Breast epithelium (tissue), 4 donors: ENCODE results near the gene NFIB. TPM values are rescaled to one million over a fixed set of nuclear protein-coding genes. Genes with fewer than 3 reads are reported as not detected.

Experiments used
- DNase-seq, 2 donors: peaks; one replicate each; pipeline ENCODE4 v3.0.0-alpha.2; 2019; ENCODE audit warnings: low spot score in 2 of 2
- H3K27ac ChIP-seq, 2 donors: fragments of 200-600 bp; sonication (generic) in 1 of 2; one replicate each; pipeline ENCODE4 v1.5.1; 2016 to 2019; ENCODE audit warnings: mild to moderate bottlenecking in 1 of 2
- H3K27me3 ChIP-seq, 2 donors: fragments of 200-600 bp; sonication (generic) in 1 of 2; one replicate each; pipeline versions ENCODE4 v1.5.1 to v1.6.0; 2017 to 2019; ENCODE audit warnings: control low read depth in 1 of 2, mild to moderate bottlenecking in 1 of 2
- H3K36me3 ChIP-seq: fragments of 200-600 bp; one replicate; pipeline ENCODE4 v1.5.1; 2019
- H3K4me1 ChIP-seq, 2 donors: fragments of 200-600 bp; sonication (generic); one replicate each; pipeline ENCODE4 v1.5.1; 2016 to 2019; ENCODE audit warnings: control low read depth in 1 of 2
- H3K4me3 ChIP-seq, 3 donors: fragments of 200-600 bp; sonication (generic); 1 replicate in 2 of 3; 2 replicates in 1 of 3; pipeline ENCODE4 v1.5.1; 2016 to 2019; ENCODE audit warnings: mild to moderate bottlenecking in 3 of 3, moderate library complexity in 2 of 3
- H3K9me3 ChIP-seq, 2 donors: fragments of 200-600 bp; sonication (generic) in 1 of 2; one replicate each; pipeline ENCODE4 v1.5.1; 2016 to 2019; ENCODE audit warnings: control low read depth in 1 of 2
- CTCF ChIP-seq, 3 donors: fragments of 450-650 bp; IDR thresholded peaks; one replicate each; pipeline ENCODE4 v1.5.1; 2016 to 2017; ENCODE audit warnings: antibody characterized with exemption in 3 of 3, mild to moderate bottlenecking in 3 of 3, moderate library complexity in 3 of 3
- POLR2A ChIP-seq: fragments of 450-650 bp; IDR thresholded peaks from one replicate; pipeline ENCODE4 v1.6.1; 2016; ENCODE audit warnings: antibody characterized with exemption, mild to moderate bottlenecking, moderate library complexity
- POLR2AphosphoS5 ChIP-seq, 3 donors: sonication (generic); formaldehyde crosslinking; IDR thresholded peaks; one replicate each; pipeline ENCODE4 v1.6.1; 2017; ENCODE audit warnings: antibody characterized with exemption in 3 of 3
- intact Hi-C: fragments of 100-400 bp; cut with DNase I; formaldehyde crosslinking; loops from one replicate; pipeline ENCODE4 v1.15.1; 2023; ENCODE audit warnings: low total_unique reads
- total RNA-seq, 3 donors: library from RNA; depleted of rRNA; stranded (reverse); fragments of >200 nt; gene quantifications; one replicate each; pipeline ENCODE4 v1.1.0, GENCODE V29; 2016

The NFIB gene
- total RNA-seq, 3 donors from 2014 or later, result 95.2 to 237 (median 105) TPM

DNA sequence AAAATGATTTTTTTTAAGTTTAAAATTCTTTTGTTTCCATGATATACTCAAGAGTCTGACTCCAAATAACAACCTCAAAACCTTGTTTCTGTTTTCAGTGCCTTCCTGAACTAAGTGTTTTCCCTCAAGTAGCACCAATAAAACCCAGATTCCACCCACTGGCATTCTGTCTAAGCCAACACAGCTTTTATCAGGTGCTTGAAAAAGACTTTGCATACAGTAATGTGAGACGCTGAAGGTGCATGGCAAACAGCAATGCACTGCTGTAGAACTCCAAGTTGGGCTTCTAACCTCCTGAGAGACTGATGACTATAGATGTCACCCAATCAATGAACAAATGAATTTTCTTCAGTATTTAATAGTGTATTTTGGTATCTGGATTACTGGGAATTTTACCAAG is 95.7 kb downstream of the NFIB start:
- DNase-seq, result no peak
- no peaks in the 10 kb centered on the region for H3K9me3 ChIP-seq
- intact Hi-C loops, result no loop called here
- H3K36me3 ChIP-seq, result no peaks in the 10 kb centered on the region
- H3K4me1 ChIP-seq, result peaks cover 0 to 4% of the 10 kb centered on the region in 2 donors
- no peaks in the 10 kb centered on the region for H3K27me3 ChIP-seq
- H3K4me3 ChIP-seq, result no peak overlapping the region
- H3K27ac ChIP-seq, result peak overlapping the region in 1 of 2 donors; percentile 4
- TF ChIP-seq POLR2AphosphoS5 (IDR thresholded peaks at IDR 0.05) (no peak), POLR2A (no peak), CTCF (IDR thresholded peaks at IDR 0.05) (no peak)

- Histone ChIP-seq H3K4me1 (peaks cover 4 to 8% of the 10 kb centered on the region in 2 donors), H3K4me3 (no peak overlapping the region), H3K9me3 (no peaks in the 10 kb centered on the region), H3K27ac (no peak overlapping the region), H3K36me3 (no peaks in the 10 kb centered on the region), H3K27me3 (no peaks in the 10 kb centered on the region)
- intact Hi-C loops, result no loop called here
- no peak for DNase-seq
- TF ChIP-seq CTCF (IDR thresholded peaks at IDR 0.05) (no peak), POLR2A (no peak), POLR2AphosphoS5 (IDR thresholded peaks at IDR 0.05) (no peak)
Measured at GRCh38 chr9:14216612-14217194, 97.2 kb downstream of the NFIB start.

- no peaks in the 10 kb centered on the region for H3K9me3 ChIP-seq
- no peaks in the 10 kb centered on the region for H3K36me3 ChIP-seq
- H3K4me3 ChIP-seq, result no peak overlapping the region
- peaks cover 4 to 8% of the 10 kb centered on the region in 2 donors for H3K4me1 ChIP-seq
- TF ChIP-seq POLR2A (no peak), POLR2AphosphoS5 (IDR thresholded peaks at IDR 0.05) (no peak), CTCF (IDR thresholded peaks at IDR 0.05) (no peak)
- H3K27me3 ChIP-seq, result no peaks in the 10 kb centered on the region
- intact Hi-C loops, result no loop called here
- no peak overlapping the region for H3K27ac ChIP-seq
- no peak for DNase-seq
Measured at GRCh38 chr9:14215614-14216013, 98.3 kb downstream of the NFIB start.

DNA sequence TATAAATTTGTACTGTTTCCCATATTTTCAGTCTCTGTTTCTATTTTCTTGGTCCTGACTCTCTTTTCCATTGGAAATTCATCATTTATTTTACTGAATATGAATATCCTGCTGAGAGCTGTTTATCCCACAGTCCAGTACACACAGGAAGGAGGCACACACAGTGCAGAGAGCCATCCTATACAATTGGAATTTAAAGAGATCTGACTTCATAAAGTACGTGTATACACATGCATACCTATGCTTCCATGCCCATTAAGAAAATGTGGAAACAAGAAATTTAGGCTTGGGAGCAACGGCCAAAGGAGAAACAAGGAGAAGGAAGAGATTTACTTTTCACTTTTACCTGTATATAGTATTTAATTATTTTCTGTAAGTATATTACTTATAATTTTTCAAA is 99.2 kb downstream of the NFIB start:
- Histone ChIP-seq H3K27me3 (no peaks in the 10 kb centered on the region), H3K4me1 (peaks cover 4 to 11% of the 10 kb centered on the region in 2 donors)

More for the DNA sequence above, 99.2 kb downstream of the NFIB start:
- H3K9me3 ChIP-seq, result no peaks in the 10 kb centered on the region
- DNase-seq, result no peak
- H3K27ac ChIP-seq, result peak overlapping the region in 1 of 2 donors; percentile 3
- TF ChIP-seq POLR2AphosphoS5 (IDR thresholded peaks at IDR 0.05) (no peak), CTCF (IDR thresholded peaks at IDR 0.05) (no peak), POLR2A (no peak)
- intact Hi-C loops, result no loop called here
- no peaks in the 10 kb centered on the region for H3K36me3 ChIP-seq
- no peak overlapping the region for H3K4me3 ChIP-seq
